Measurements from ENCODE around the gene KAT8. TPM values are rescaled to one million over a fixed set of nuclear protein-coding genes. Genes with fewer than 3 reads are reported as not detected.
A peak's percentile ranks its signal among the peaks of the same experiment; 100 is the strongest.

KAT8 gene
- total and polyA plus RNA-seq, 9 of the 15 experiments (the other 6 are each of a cell fraction or from before 2014, with no cell fraction given) = 10.0 to 98.5 (median 76.4) TPM

GRCh38 chr16:31094424-31095120 lies 22.9 kb upstream of the KAT8 start, which contains the start of gene VKORC1 (continued):
- TF ChIP-seq KLF6 (CRISPR knock-in tag; IDR thresholded peaks at IDR 0.05; ENCODE audit: borderline replicate concordance) (no peak), TSHZ1 (CRISPR knock-in tag; IDR thresholded peaks at IDR 0.05) (no peak), CHD7 (IDR thresholded peaks at IDR 0.05; ENCODE audit: low read depth, low read length) (no peak), CREB1 (IDR thresholded peaks at IDR 0.05) (peak; percentile 40; the same call in 1 of the 2 replicates), CREB1 (CRISPR knock-in tag; IDR thresholded peaks at IDR 0.05) (peak; percentile 59), ZBTB5 (IDR thresholded peaks at IDR 0.05) (no peak), JUN (IDR thresholded peaks at IDR 0.05; ENCODE audit: borderline replicate concordance, low read depth, low read length) (no peak; the same call in 1 of the 2 replicates), JUN (CRISPR knock-in tag; IDR thresholded peaks at IDR 0.05; ENCODE audit: borderline replicate concordance) (peak; percentile 42; the same call in 1 of the 2 replicates), TCF7 (IDR thresholded peaks at IDR 0.05; ENCODE audit: borderline replicate concordance) (no peak; the same call in 1 of the 2 replicates), TEAD2 (tag; IDR thresholded peaks at IDR 0.05) (no peak), NCOA1 (IDR thresholded peaks at IDR 0.05; ENCODE audit: low read depth) (no peak)
